ENCODE results near the gene SYCP2.

The SYCP2 gene

GRCh38 chr20:59949911-59950310 lies 16.5 kb upstream of the SYCP2 start:
- no peak overlapping the region for H2AFZ ChIP-seq (ENCODE audit: low read depth, low read length, severe bottlenecking)
- no peak overlapping the region for H3K4me2 ChIP-seq (ENCODE audit: low read depth, low read length, poor library complexity, severe bottlenecking)
- H3K9ac ChIP-seq (ENCODE audit: low read length) = no peak overlapping the region
- H3K4me3 ChIP-seq (ENCODE audit: insufficient read depth, low read length, poor library complexity, severe bottlenecking) = no peak overlapping the region
- H3K27me3 ChIP-seq (ENCODE audit: low read length) = no peaks in the 10 kb centered on the region
- TF ChIP-seq CTCF (IDR thresholded peaks at IDR 0.05; ENCODE audit: insufficient read depth, low read length, poor library complexity, severe bottlenecking) = no peak
- TF ChIP-seq EZH2phosphoT487 (conservative IDR thresholded peaks at IDR 0.05; ENCODE audit: low read length) = no peak
- no peaks in the 10 kb centered on the region for H3K9me3 ChIP-seq (ENCODE audit: insufficient read depth, low read length)
- H3K79me2 ChIP-seq (ENCODE audit: insufficient read depth, low read length) = no peaks in the 10 kb centered on the region
- H3K9me2 ChIP-seq (replicated peaks; ENCODE audit: insufficient read depth, low read length) = no peaks in the 10 kb centered on the region
- peaks cover 20% of the 10 kb centered on the region for H3F3A ChIP-seq (ENCODE audit: insufficient read depth)
- no peak overlapping the region for H3K27ac ChIP-seq (ENCODE audit: low read depth, low read length)
- no peaks in the 10 kb centered on the region for H4K20me1 ChIP-seq (ENCODE audit: low read depth, low read length)
- H3K36me3 ChIP-seq (ENCODE audit: low read length) = no peaks in the 10 kb centered on the region

GRCh38 chr20:59948828-59949720 lies 15.6 kb upstream of the SYCP2 start:
- Histone ChIP-seq H3K27ac (ENCODE audit: low read depth, low read length) (peak overlapping the region; percentile 70), H3K4me3 (ENCODE audit: insufficient read depth, low read length, poor library complexity, severe bottlenecking) (peak overlapping the region; percentile 21), H4K20me1 (ENCODE audit: low read depth, low read length) (no peaks in the 10 kb centered on the region), H3K36me3 (ENCODE audit: low read length) (no peaks in the 10 kb centered on the region), H3F3A (ENCODE audit: insufficient read depth) (peaks cover 20% of the 10 kb centered on the region), H3K9ac (ENCODE audit: low read length) (peak overlapping the region; percentile 25; the same call in 1 of the 2 replicates), H3K9me2 (replicated peaks; ENCODE audit: insufficient read depth, low read length) (no peaks in the 10 kb centered on the region), H2AFZ (ENCODE audit: low read depth, low read length, severe bottlenecking) (peak overlapping the region; percentile 75), H3K79me2 (ENCODE audit: insufficient read depth, low read length) (no peaks in the 10 kb centered on the region), H3K4me2 (ENCODE audit: low read depth, low read length, poor library complexity, severe bottlenecking) (peak overlapping the region; percentile 66), H3K27me3 (ENCODE audit: low read length) (no peaks in the 10 kb centered on the region), H3K9me3 (ENCODE audit: insufficient read depth, low read length) (no peaks in the 10 kb centered on the region)
- TF ChIP-seq CTCF (IDR thresholded peaks at IDR 0.05; ENCODE audit: insufficient read depth, low read length, poor library complexity, severe bottlenecking) (peak; percentile 78), EZH2phosphoT487 (conservative IDR thresholded peaks at IDR 0.05; ENCODE audit: low read length) (no peak)

GRCh38 chr20:59948212-59948611 lies 14.8 kb upstream of the SYCP2 start:
- peak overlapping the region; percentile 70 for H3K27ac ChIP-seq (ENCODE audit: low read depth, low read length)
- H4K20me1 ChIP-seq (ENCODE audit: low read depth, low read length) = no peaks in the 10 kb centered on the region
- TF ChIP-seq EZH2phosphoT487 (conservative IDR thresholded peaks at IDR 0.05; ENCODE audit: low read length) (no peak), CTCF (IDR thresholded peaks at IDR 0.05; ENCODE audit: insufficient read depth, low read length, poor library complexity, severe bottlenecking) (no peak)
- no peaks in the 10 kb centered on the region for H3K27me3 ChIP-seq (ENCODE audit: low read length)
- peak overlapping the region; percentile 66 for H3K4me2 ChIP-seq (ENCODE audit: low read depth, low read length, poor library complexity, severe bottlenecking)
- no peaks in the 10 kb centered on the region for H3K9me2 ChIP-seq (replicated peaks; ENCODE audit: insufficient read depth, low read length)
- H3K79me2 ChIP-seq (ENCODE audit: insufficient read depth, low read length) = no peaks in the 10 kb centered on the region
- H3K4me3 ChIP-seq (ENCODE audit: insufficient read depth, low read length, poor library complexity, severe bottlenecking) = no peak overlapping the region
- no peak overlapping the region; the same call in 1 of the 2 replicates for H3K9ac ChIP-seq (ENCODE audit: low read length)
- no peaks in the 10 kb centered on the region for H3K9me3 ChIP-seq (ENCODE audit: insufficient read depth, low read length)
- H2AFZ ChIP-seq (ENCODE audit: low read depth, low read length, severe bottlenecking) = peak overlapping the region; percentile 75
- peaks cover 20% of the 10 kb centered on the region for H3F3A ChIP-seq (ENCODE audit: insufficient read depth)
- H3K36me3 ChIP-seq (ENCODE audit: low read length) = peaks cover 6% of the 10 kb centered on the region; the same call in 1 of the 2 replicates

Data from SU-DHL-6 (cell line).